ENCODE results near the gene HBEGF. TPM values are rescaled to one million over a fixed set of nuclear protein-coding genes. Genes with fewer than 3 reads are reported as not detected.
A peak's percentile ranks its signal among the peaks of the same experiment; 100 is the strongest.

The HBEGF gene
- total and polyA plus RNA-seq, 2 donors (not counting 1 experiment from before 2014, with no cell fraction given): 0.89 to 2.4 TPM

DNA sequence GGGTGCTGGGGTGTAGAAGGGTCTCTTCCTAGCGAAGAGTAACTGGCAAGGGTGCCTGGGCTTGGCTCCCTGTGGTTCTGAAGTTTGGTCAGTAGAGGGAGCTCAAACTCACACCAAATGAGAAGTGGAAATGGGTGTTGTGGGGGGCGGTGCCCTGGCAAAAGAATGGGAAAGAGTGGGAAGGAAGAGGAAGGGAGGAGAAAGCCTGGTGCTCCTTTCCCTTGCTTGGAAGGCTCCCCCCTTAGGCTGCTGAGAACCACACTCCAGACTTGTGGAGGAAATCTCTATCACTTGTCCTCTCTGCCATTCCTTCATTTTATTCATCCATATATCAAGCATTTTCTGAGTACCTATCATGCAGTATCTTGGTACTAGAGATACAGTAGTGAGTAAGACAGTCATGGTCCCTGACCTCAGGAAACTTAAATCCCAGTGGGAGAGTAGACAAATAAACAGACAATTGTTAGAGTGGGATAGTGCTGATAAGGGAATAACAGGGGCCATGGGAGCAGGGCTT, 26.6 kb upstream of the HBEGF start:
- ChIA-PET CTCF (interaction anchor here (0.5 to 5.3 kb wide), 27 partner anchors 9 to 361 kb away, joined by 3 to 93 read pairs (median 4); partner anchors contain the start of genes HARS1, HARS2, IK and NDUFA2), POLR2A (no interaction called here)
- peak; percentile 71 for ATAC-seq (ENCODE audit: low read depth)
- no peak overlapping the region for H3K27ac ChIP-seq (ENCODE audit: low read length in 2 of 2)
- H3K79me2 ChIP-seq (ENCODE audit: control insufficient read depth, insufficient read depth, low read length): no peaks in the 10 kb centered on the region
- no peak overlapping the region for H3K4me3 Mint-ChIP-seq
- H4K20me1 ChIP-seq (ENCODE audit: control insufficient read depth, insufficient read depth, low read length, poor library complexity, severe bottlenecking): no peaks in the 10 kb centered on the region
- H3K27ac Mint-ChIP-seq: no peak overlapping the region
- H3K27me3 ChIP-seq (replicated peaks in 1 of 4; ENCODE audit: control extremely low read depth in 1 of 4, control insufficient read depth in 3 of 4, insufficient read depth in 4 of 4, low read length in 3 of 4): no peaks in the 10 kb centered on the region
- H3K27me3 Mint-ChIP-seq: no peaks in the 10 kb centered on the region
- H3K4me1 Mint-ChIP-seq: peaks cover 3% of the 10 kb centered on the region
- no peaks in the 10 kb centered on the region for H3K4me1 ChIP-seq (ENCODE audit: control insufficient read depth in 2 of 2, insufficient read depth in 2 of 2, low read length in 2 of 2)
- TF ChIP-seq, protein P1, sequence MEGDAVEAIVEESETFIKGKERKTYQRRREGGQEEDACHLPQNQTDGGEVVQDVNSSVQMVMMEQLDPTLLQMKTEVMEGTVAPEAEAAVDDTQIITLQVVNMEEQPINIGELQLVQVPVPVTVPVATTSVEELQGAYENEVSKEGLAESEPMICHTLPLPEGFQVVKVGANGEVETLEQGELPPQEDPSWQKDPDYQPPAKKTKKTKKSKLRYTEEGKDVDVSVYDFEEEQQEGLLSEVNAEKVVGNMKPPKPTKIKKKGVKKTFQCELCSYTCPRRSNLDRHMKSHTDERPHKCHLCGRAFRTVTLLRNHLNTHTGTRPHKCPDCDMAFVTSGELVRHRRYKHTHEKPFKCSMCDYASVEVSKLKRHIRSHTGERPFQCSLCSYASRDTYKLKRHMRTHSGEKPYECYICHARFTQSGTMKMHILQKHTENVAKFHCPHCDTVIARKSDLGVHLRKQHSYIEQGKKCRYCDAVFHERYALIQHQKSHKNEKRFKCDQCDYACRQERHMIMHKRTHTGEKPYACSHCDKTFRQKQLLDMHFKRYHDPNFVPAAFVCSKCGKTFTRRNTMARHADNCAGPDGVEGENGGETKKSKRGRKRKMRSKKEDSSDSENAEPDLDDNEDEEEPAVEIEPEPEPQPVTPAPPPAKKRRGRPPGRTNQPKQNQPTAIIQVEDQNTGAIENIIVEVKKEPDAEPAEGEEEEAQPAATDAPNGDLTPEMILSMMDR (IDR thresholded peaks at IDR 0.05): peak; percentile 85
- TF ChIP-seq EZH2 (IDR thresholded peaks at IDR 0.05; ENCODE audit: borderline replicate concordance, insufficient read depth, low read depth, low read length, poor library complexity, severe bottlenecking): no peak
- H3K9me3 ChIP-seq (ENCODE audit: control extremely low read depth in 1 of 3, control insufficient read depth in 2 of 3, insufficient read depth in 1 of 3, low read length in 2 of 3): no peaks in the 10 kb centered on the region
- no peak overlapping the region for H3K9ac ChIP-seq (ENCODE audit: low read length)
- WGBS (ENCODE audit: insufficient coverage): 21% methylated on average over 2 of the region's 2 CpGs
- H3K4me3 ChIP-seq (ENCODE audit: control extremely low read depth in 1 of 5, extremely low read depth in 1 of 5, insufficient read depth in 1 of 5, low read depth in 2 of 5, low read length in 4 of 5): no peak overlapping the region
- no peaks in the 10 kb centered on the region for H3K36me3 ChIP-seq (replicated peaks in 1 of 2; ENCODE audit: control extremely low read depth in 1 of 2, control insufficient read depth in 1 of 2, extremely low read depth in 1 of 2, insufficient read depth in 2 of 2, low read length in 1 of 2)
- peak; percentile 63 for DNase-seq
- H3K9me3 Mint-ChIP-seq (ENCODE audit: insufficient read depth): no peaks in the 10 kb centered on the region
- intact Hi-C loops (cut with micrococcal nuclease): loop anchor here (1.0 to 10.0 kb wide), 2 partner anchors 347 to 672 kb away; no protein-coding TSS in a partner anchor
- H2AFZ ChIP-seq (ENCODE audit: insufficient read depth, low read depth, low read length, poor library complexity, severe bottlenecking): peak overlapping the region; percentile 17
- H3K4me2 ChIP-seq (replicated peaks; ENCODE audit: low read depth, low read length, poor library complexity, severe bottlenecking): no peak overlapping the region

DNA sequence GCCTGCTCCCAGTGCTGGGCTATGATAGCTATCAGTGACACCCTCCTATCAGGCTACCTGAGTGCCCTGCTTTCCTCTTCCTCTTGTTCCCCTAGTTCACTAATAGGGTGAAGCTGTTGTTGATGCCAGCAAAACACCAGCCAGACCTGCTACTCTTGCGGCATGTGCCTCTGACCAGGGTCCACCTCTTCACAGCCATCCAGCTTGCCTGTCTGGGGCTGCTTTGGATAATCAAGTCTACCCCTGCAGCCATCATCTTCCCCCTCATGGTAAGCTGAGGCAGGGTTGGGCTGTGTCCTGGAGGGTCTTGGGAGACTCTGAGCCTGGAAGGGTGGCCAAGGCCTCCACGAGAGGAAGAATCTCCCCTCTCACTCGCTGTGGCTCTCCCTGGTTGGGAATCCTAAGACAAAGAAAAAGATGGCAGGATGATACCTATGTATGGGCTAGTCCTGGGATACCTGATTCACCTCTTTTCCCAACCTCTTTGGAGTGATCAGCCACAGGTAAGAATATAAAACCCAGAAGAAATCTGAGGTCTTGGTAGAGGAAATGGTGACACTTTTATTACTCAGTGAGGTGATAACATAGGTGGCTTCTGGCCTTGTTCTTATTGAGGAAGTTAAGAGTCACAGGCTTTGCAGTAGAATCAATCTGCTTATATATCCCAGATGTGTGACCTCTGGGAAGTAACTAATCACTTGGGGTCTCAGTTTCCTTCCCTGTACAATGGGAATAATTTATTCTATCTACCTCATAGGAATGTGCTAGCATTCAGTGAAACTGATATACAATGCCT, 25.2 kb upstream of the HBEGF start:
- TF ChIP-seq, protein P1 (IDR thresholded peaks at IDR 0.05): no peak
- TF ChIP-seq EZH2 (IDR thresholded peaks at IDR 0.05; ENCODE audit: borderline replicate concordance, insufficient read depth, low read depth, low read length, poor library complexity, severe bottlenecking): no peak
- H3K4me3 Mint-ChIP-seq: no peak overlapping the region
- WGBS (ENCODE audit: insufficient coverage): 100% methylated on average over 1 of the region's 3 CpGs
- DNase-seq: no peak
- H3K9me3 ChIP-seq (ENCODE audit: control extremely low read depth in 1 of 3, control insufficient read depth in 2 of 3, insufficient read depth in 1 of 3, low read length in 2 of 3): no peaks in the 10 kb centered on the region
- no peak overlapping the region for H3K4me2 ChIP-seq (replicated peaks; ENCODE audit: low read depth, low read length, poor library complexity, severe bottlenecking)
- H3K27me3 Mint-ChIP-seq: no peaks in the 10 kb centered on the region
- H3K9ac ChIP-seq (ENCODE audit: low read length): no peak overlapping the region
- no peaks in the 10 kb centered on the region for H4K20me1 ChIP-seq (ENCODE audit: control insufficient read depth, insufficient read depth, low read length, poor library complexity, severe bottlenecking)
- no peaks in the 10 kb centered on the region for H3K79me2 ChIP-seq (ENCODE audit: control insufficient read depth, insufficient read depth, low read length)
- no peak overlapping the region for H3K27ac ChIP-seq (ENCODE audit: low read length in 2 of 2)
- CTCF ChIA-PET: interaction anchor here (0.6 to 5.3 kb wide), 14 partner anchors 8 to 363 kb away, joined by 3 to 93 read pairs (median 7); no protein-coding TSS in a partner anchor
- no peaks in the 10 kb centered on the region for H3K36me3 ChIP-seq (replicated peaks in 1 of 2; ENCODE audit: control extremely low read depth in 1 of 2, control insufficient read depth in 1 of 2, extremely low read depth in 1 of 2, insufficient read depth in 2 of 2, low read length in 1 of 2)
- H2AFZ ChIP-seq (ENCODE audit: insufficient read depth, low read depth, low read length, poor library complexity, severe bottlenecking): no peak overlapping the region
- ATAC-seq (ENCODE audit: low read depth): no peak
- no peaks in the 10 kb centered on the region for H3K4me1 ChIP-seq (ENCODE audit: control insufficient read depth in 2 of 2, insufficient read depth in 2 of 2, low read length in 2 of 2)
- no peaks in the 10 kb centered on the region for H3K9me3 Mint-ChIP-seq (ENCODE audit: insufficient read depth)
- intact Hi-C loops (cut with micrococcal nuclease): loop anchor here (10.0 kb wide), 1 partner anchor 673 kb away; no protein-coding TSS in a partner anchor
- peaks cover 3% of the 10 kb centered on the region for H3K4me1 Mint-ChIP-seq
- POLR2A ChIA-PET: no interaction called here
- no peaks in the 10 kb centered on the region for H3K27me3 ChIP-seq (replicated peaks in 1 of 4; ENCODE audit: control extremely low read depth in 1 of 4, control insufficient read depth in 3 of 4, insufficient read depth in 4 of 4, low read length in 3 of 4)
- H3K27ac Mint-ChIP-seq: no peak overlapping the region
- H3K4me3 ChIP-seq (ENCODE audit: control extremely low read depth in 1 of 5, extremely low read depth in 1 of 5, insufficient read depth in 1 of 5, low read depth in 2 of 5, low read length in 4 of 5): no peak overlapping the region

Measured in B cell (primary cell).